ENCODE measurements around the gene FOXO6.

The FOXO6 gene

GRCh38 chr1:41386196-41386663, 25.0 kb downstream of the FOXO6 start:
- DNase-seq: no peak

GRCh38 chr1:41387667-41388091, 26.4 kb downstream of the FOXO6 start:
- no peak for DNase-seq

DNA sequence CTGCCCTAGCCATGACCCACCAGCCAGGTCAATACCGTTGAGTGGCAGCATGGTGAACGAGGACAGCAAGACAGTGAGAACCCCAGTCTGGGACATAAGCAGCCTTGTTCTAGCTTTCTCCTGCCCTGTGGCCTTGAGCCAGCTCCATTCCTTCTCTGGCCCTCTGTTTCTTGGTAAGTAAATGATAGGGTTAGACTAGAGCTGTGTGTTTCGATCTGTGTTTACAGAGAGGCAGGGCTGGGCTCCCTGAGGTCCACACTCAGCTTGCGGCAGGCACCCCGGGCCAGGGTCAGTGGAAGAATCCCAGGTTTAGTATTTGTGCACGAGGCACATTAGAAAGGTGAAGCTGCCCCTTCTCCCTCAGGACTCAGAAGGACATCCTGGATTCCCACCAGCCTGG, 27.3 kb downstream of the FOXO6 start:
- DNase-seq: no peak

- no peak for DNase-seq
Measured at GRCh38 chr1:41389009-41389408, 27.8 kb downstream of the FOXO6 start.

DNA sequence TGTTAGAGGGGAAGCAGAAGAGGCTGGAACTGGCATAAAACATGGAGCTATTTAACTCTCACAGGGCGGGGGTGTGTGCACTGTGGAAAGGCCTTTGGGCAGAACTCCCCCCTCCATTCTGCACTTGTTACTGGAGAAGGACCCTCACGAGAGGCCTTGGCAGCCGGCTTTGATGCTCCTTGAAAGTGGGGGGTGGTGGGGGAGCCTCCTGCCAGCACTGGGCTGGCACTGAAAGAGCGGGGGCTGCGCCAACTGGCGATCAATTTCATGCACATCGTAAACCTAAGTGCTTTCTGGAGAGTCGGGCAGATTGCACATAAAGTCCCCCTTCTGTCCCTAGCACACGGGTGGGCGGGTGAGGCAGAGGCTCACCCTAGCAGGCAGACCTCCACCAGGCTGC, 28.9 kb downstream of the FOXO6 start:
- no peak for DNase-seq

- no peak for DNase-seq
Measured at GRCh38 chr1:41390573-41390972, 29.3 kb downstream of the FOXO6 start.

DNA sequence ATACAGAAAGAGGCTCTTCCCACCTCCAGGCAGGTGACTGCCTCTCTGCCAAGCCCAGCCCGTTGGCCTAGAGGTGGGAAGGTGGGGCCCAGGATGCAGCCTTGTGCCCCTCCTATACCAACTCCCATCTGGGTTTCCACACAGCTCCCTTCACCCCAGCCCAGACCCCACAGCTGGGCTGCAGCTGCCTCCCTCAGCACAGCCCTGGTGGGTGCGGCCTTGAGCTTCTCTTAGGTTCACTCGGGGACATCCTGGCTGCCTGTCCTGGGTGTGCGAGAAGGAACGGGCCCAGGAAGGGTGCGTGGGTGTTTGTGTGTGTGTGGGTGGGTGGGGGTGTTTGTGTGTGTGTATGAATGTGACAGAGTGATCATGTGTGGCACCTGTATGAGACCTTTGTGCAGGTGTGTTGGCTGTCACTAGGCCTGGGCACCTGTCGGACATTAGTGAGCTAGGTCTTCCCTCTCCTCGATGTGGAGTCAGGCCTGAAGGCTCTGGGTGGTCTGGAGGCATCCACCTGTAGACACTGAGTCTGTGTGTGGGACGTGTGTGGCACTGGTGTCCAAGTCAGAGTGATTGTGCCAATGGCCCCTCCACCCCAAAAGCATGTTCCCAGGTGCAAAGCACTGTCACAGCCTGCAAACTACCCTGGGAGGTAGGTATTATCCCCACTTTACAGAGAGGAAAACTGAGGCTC, 30.7 kb downstream of the FOXO6 start:
- DNase-seq: no peak

DNA sequence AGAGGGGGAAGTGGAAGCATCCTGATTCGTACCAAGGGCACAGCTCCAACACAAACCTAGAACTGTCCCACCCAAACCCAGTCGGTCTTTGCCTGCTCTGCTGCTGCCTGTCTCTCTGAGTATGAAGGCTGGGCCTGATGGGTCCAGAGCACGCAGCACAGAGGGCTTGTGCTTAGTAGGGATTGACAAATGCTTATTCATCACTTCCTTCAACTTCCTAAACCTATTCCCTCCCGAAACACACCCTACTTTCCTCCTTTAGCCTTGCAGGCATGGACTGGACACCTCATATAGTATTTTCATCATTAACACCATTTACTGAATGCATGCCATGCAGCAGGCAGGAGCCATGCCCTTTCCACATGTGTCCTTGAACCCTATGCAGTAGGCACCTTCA, 31.3 kb downstream of the FOXO6 start:
- DNase-seq: no peak

DNA sequence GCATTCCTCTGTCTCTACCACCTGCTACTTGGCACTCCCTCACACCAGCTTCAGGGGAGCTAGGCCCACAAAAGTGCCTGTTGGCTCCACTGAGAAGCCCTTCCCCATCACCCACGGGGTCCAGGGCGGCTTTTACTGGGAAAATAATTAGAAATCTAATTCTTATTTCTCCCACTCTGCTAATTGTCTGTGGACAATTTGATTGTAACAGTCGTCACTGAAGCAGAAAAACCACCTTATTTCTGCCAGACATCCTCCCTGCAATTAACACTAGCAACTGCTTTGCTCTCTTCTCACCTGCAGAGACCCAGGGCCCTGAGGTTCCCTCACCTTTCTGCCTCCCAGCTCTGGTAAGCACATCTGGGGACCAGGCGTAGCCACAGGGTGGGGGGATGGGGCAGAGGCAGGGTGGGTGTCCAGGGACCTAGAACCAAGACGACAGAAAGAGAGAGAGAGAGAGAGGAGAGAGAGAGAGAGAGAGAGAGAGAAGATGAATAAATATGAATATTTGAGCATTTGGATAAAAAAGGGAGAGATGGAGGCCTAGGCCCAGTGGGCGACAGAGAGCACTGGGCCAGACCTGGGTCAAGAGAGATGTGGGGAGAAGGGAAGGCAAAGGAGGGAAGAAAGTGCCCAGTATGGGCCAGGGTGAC, 32.6 kb downstream of the FOXO6 start:
- DNase-seq: no peak

GRCh38 chr1:41394369-41394744, 33.1 kb downstream of the FOXO6 start:
- DNase-seq: no peak

DNA sequence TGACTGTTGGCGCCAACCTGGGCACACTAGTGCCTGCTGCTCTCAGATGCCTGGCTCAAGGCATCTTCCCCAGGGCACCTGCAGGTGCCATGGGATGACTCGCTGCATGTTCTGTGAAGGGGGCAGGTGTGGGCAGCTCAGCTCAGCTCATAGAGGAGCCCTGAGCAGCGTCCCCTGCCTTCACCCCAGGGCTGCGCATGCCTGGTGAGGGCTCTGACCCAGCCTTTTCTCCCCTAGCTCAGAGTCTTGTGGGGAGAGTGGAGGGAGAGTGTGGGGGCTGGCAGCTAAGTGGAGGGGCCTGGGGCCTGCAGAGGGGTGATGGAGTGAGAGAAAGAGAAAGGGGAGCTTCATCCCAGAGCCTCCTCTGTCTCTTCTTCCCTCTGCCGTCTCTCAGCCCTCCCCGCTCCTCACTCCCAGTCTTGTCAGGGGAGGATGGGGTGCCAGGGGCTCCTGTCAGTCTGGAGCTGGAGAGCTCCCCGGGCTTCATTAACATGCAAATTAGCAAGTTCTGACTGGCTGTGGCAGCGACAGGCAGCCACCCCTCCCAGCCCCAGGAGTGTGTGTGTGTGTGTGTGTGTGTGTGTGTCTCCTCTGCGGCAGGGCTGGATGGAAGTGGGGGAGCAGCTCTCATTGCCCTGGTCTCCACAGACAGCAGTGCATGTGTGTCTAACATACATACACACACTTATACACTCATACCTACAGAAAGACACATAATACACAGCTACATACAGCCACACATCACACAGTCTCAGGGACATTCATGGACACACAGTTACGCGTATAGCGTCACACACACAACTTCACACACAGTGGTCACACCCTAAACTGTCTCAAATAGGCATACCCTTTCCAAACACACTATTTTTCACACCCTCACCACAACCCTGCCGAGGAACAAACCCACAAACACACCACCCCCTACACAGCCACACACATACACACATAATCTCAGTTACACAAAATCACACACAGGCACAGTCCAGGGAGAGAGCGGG, 34.0 kb downstream of the FOXO6 start:
- DNase-seq: no peak

GRCh38 chr1:41396084-41396483, 34.9 kb downstream of the FOXO6 start:
- DNase-seq: no peak

DNA sequence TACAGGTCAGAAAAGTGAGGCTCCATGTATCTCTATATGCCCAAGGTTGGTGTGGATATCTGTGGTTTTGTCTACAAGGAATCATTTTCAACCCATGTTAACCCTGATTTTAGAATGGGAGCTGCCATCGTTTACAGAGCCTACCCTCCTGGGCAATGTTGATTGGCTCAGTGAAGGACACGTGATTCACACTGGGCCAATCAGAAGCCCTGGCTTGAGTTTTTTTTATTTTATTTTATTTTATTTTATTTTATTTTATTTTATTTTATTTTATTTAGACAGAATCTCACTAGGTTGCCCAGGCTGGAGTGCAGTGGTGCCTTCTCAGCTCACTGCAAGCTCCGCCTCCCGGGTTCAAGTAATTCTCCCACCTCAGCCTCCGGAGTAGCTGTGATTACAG, 35.8 kb downstream of the FOXO6 start:
- DNase-seq: no peak

DNA sequence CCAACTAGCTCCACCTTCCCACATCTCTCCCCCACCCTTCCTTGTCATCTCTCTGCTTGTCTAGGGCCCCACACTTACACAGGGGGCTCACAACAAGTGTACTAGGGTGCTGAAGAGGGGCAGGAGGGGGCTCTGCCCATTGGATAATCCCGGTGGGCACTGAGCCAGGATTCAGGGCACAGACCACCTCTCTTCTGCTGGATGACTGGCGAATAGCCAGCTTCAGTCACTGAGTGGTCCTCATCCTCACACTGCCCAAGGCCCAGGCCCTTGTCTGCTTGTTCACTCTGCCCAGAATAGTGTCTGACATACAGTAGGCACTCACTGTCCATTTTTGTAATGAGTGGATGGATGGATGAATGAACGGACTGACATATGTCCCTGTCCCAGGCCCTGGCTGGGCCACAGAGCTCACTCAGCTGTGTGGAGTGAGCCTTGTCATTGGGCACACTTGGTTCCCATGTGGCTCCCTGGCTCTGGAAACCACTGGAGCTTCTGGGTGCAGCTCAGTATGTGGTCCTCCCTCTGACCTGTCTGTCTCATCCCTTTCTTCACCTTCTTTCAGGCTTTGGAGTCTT, 36.6 kb downstream of the FOXO6 start:
- DNase-seq: no peak

GRCh38 chr1:41399145-41399795, 38.0 kb downstream of the FOXO6 start:
- no peak for DNase-seq

- DNase-seq: no peak
Measured at GRCh38 chr1:41400225-41400624, 39.0 kb downstream of the FOXO6 start.

DNA sequence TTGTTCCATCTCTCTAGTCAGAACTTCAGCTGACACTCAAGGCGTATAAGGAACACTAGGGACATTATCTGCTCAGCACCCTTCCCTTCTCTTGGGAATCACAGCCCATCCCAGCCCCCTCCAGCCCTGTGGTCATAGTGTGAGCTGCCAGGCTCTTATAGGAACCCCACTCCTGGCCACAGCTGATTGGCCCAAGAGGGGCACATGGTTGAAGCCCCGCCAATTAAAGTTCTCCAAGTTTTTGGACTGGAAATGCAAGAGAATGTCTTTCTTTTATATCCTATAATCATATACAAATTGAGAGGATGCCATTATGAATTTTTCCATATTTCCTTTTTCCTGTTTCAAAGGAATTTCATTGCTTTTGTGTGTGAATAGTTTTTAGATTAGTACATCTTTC, 40.7 kb downstream of the FOXO6 start:
- DNase-seq: no peak

DNA sequence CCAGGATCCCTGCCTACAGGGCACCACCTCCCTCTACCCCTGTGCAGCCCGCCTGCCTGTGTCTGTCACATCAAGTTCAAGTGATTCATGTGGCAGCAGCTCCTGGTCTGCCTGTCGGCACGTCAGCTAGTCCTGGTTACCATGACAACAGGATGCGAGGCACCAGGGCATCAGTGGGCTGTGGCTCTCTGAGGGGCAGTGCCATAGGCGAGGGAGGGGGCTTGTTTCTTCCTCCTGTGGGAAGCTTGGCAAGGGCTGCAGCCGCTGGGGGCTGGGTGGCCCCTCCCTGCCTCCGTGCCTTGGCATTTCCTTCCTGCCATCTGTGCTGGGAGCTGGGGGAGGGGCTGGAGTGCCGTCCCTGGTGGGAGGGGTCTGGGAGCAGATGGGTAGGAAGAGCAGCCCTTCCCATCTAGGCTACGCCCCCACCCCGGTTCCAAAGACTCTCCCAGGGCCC, 43.1 kb downstream of the FOXO6 start:
- no peak for DNase-seq

DNA sequence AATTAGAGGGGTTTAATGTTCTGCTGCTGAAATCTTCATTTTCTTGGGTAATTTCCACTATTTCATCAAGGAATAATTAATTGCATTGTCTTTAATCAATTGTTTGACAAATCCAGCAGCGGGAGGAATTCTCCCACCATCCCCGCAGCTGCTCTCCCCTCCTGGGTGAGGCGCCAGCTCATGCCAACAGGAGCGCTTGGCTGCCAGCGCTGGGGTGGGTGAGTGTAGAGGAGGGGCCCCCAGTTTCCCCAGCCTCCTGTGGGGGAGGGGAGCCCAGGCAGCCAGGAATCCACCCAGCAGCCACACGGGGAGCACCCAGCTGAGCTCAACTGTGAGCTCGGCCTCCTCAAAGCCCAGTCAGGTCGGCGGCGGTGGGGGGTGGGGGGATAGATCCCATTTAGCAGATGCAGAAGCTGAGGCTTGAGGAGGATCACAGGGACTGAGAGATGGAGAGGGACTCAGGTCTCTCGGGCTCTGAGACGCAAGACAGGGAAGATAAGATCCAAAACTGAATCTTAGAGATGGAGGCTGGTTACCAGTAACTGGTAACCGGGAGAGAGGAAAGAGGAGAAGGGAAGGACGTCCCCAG, 46.5 kb downstream of the FOXO6 start:
- DNase-seq: no peak

- no peak for DNase-seq
Measured at GRCh38 chr1:41408691-41409090, 47.5 kb downstream of the FOXO6 start.

GRCh38 chr1:41409825-41410224, 48.6 kb downstream of the FOXO6 start:
- DNase-seq: no peak

- no peak for DNase-seq
Measured at GRCh38 chr1:41410462-41410861, 49.2 kb downstream of the FOXO6 start.

Data from stimulated activated CD4-positive, alpha-beta T cell treated with anti-CD3 and anti-CD28 coated beads, Interleukin-2, amount 100 ng/mL, for 48 hours (primary cell).